KMS-11 (cell line): ENCODE results near the gene RABEP1.

Experiments
- H2AFZ ChIP-seq: fragments of 200-600 bp; sonication (generic); 2 replicates; pipeline ENCODE4 v1.6.1; 2016; ENCODE audit warnings: antibody characterized with exemption, mixed run types, low read depth
- H3K27ac ChIP-seq: fragments of 200-600 bp; sonication (generic); 2 replicates; pipeline ENCODE4 v1.6.1; 2016; ENCODE audit warnings: mild to moderate bottlenecking, mixed run types
- H3K27me3 ChIP-seq: fragments of 200-600 bp; sonication (generic); 2 replicates; pipeline ENCODE4 v1.6.1; 2017; ENCODE audit warnings: mild to moderate bottlenecking, low read depth, mixed run types, moderate library complexity; ENCODE audit not compliant: insufficient read depth
- H3K36me3 ChIP-seq: fragments of 200-600 bp; sonication (generic); 2 replicates; pipeline ENCODE4 v1.6.1; 2017; ENCODE audit warnings: mild to moderate bottlenecking, mixed run types; ENCODE audit not compliant: insufficient read depth
- H3K4me1 ChIP-seq: fragments of 200-600 bp; sonication (generic); 2 replicates; pipeline ENCODE4 v1.6.1; 2016; ENCODE audit warnings: mild to moderate bottlenecking, low read depth, mixed run types; ENCODE audit not compliant: poor library complexity, severe bottlenecking
- H3K4me2 ChIP-seq: fragments of 200-600 bp; sonication (generic); 2 replicates; pipeline ENCODE4 v1.7.0; 2016; ENCODE audit warnings: mild to moderate bottlenecking, mixed run types
- H3K4me3 ChIP-seq: fragments of 200-600 bp; sonication (generic); IDR thresholded peaks from 2 replicates; pipeline ENCODE4 v1.6.1; 2017; ENCODE audit warnings: low read depth, low read length, mixed read lengths; ENCODE audit not compliant: insufficient read depth
- H3K79me2 ChIP-seq: fragments of 200-600 bp; sonication (generic); 2 replicates; pipeline ENCODE4 v1.6.1; 2016; ENCODE audit warnings: low read depth, mixed run types; ENCODE audit not compliant: insufficient read depth
- H3K9ac ChIP-seq: fragments of 200-600 bp; sonication (generic); 2 replicates; pipeline ENCODE4 v1.6.1; 2016; ENCODE audit warnings: mild to moderate bottlenecking, mixed run types
- H4K20me1 ChIP-seq: fragments of 200-600 bp; sonication (generic); 2 replicates; pipeline ENCODE4 v1.6.1; 2016; ENCODE audit warnings: mild to moderate bottlenecking, mixed run types; ENCODE audit not compliant: insufficient read depth
- CTCF ChIP-seq: fragments of 200-600 bp; sonication (generic); conservative IDR thresholded peaks from 2 replicates; pipeline ENCODE4 v1.6.1; 2017; ENCODE audit warnings: low read depth, mild to moderate bottlenecking, antibody characterized with exemption, low read length, moderate library complexity, mixed read lengths

Gene RABEP1

GRCh38 chr17:5325851-5326250, 43.8 kb downstream of the RABEP1 start:
- no peak overlapping the region for H3K4me3 ChIP-seq
- H3K36me3 ChIP-seq, result no peaks in the 10 kb centered on the region
- H3K4me1 ChIP-seq, result peaks cover 6% of the 10 kb centered on the region
- no peak for TF ChIP-seq CTCF
- H2AFZ ChIP-seq, result no peak overlapping the region
- no peaks in the 10 kb centered on the region for H3K27me3 ChIP-seq
- no peak overlapping the region for H3K4me2 ChIP-seq
- H3K27ac ChIP-seq, result no peak overlapping the region
- no peaks in the 10 kb centered on the region for H4K20me1 ChIP-seq
- H3K79me2 ChIP-seq, result no peaks in the 10 kb centered on the region
- no peak overlapping the region for H3K9ac ChIP-seq

GRCh38 chr17:5329784-5330557, 47.9 kb downstream of the RABEP1 start:
- Histone ChIP-seq H3K4me3 (no peak overlapping the region), H4K20me1 (no peaks in the 10 kb centered on the region), H2AFZ (no peak overlapping the region), H3K79me2 (no peaks in the 10 kb centered on the region), H3K27ac (no peak overlapping the region), H3K9ac (no peak overlapping the region), H3K4me1 (peaks cover 6% of the 10 kb centered on the region), H3K4me2 (no peak overlapping the region), H3K27me3 (no peaks in the 10 kb centered on the region), H3K36me3 (no peaks in the 10 kb centered on the region)
- no peak for TF ChIP-seq CTCF

- no peaks in the 10 kb centered on the region for H3K27me3 ChIP-seq
- no peaks in the 10 kb centered on the region for H3K79me2 ChIP-seq
- H3K27ac ChIP-seq, result no peak overlapping the region
- no peak overlapping the region for H3K9ac ChIP-seq
- H3K4me2 ChIP-seq, result no peak overlapping the region
- no peak overlapping the region for H3K4me3 ChIP-seq
- H3K36me3 ChIP-seq, result no peaks in the 10 kb centered on the region
- TF ChIP-seq CTCF, result no peak
- H4K20me1 ChIP-seq, result no peaks in the 10 kb centered on the region
- peaks cover 6% of the 10 kb centered on the region for H3K4me1 ChIP-seq
- no peak overlapping the region for H2AFZ ChIP-seq
These were observed 48.9 kb downstream of the RABEP1 start for GRCh38 chr17:5330981-5331380.

- Histone ChIP-seq H3K9ac (no peak overlapping the region), H3K4me3 (no peak overlapping the region), H3K36me3 (no peaks in the 10 kb centered on the region), H4K20me1 (no peaks in the 10 kb centered on the region), H3K79me2 (no peaks in the 10 kb centered on the region), H3K4me2 (no peak overlapping the region), H2AFZ (no peak overlapping the region), H3K27ac (no peak overlapping the region), H3K27me3 (no peaks in the 10 kb centered on the region), H3K4me1 (peaks cover 6% of the 10 kb centered on the region)
- TF ChIP-seq CTCF, result no peak
These were observed 49.4 kb downstream of the RABEP1 start for GRCh38 chr17:5331506-5331905.
